ENCODE results near the gene AUH. TPM values are rescaled to one million over a fixed set of nuclear protein-coding genes. Genes with fewer than 3 reads are reported as not detected.

Gene AUH
- total RNA-seq, 1 experiment from 2014 or later: 21.7 TPM

- H3K27me3 Mint-ChIP-seq (ENCODE audit: low read depth): no peaks in the 10 kb centered on the region
- no peak overlapping the region for H3K9ac ChIP-seq (ENCODE audit: extremely low read depth, insufficient read length, low read length)
- H3K9me3 ChIP-seq (ENCODE audit: control insufficient read depth, low read depth, low read length): no peaks in the 10 kb centered on the region
- no peak overlapping the region for H3T11ph ChIP-seq (ENCODE audit: low read length)
- H2AK5ac ChIP-seq (ENCODE audit: insufficient read length, low read length): no peak overlapping the region
- H3K36me3 Mint-ChIP-seq (ENCODE audit: insufficient read depth in 1 of 3, low read depth in 3 of 3): peaks cover 5 to 15% (median 11%) of the 10 kb centered on the region in 3 experiments; a peak in 5 of 7 replicates
- H3K23ac ChIP-seq (ENCODE audit: insufficient read length, low read depth, low read length): no peak overlapping the region
- no peak overlapping the region for H4K91ac ChIP-seq (ENCODE audit: insufficient read length, low read depth, low read length)
- H3K27ac ChIP-seq (ENCODE audit: insufficient read length, low read depth, low read length): no peak overlapping the region
- H2BK5ac ChIP-seq (ENCODE audit: insufficient read length, low read length): no peak overlapping the region
- H3K4ac ChIP-seq (ENCODE audit: low read depth, low read length): no peak overlapping the region
- H3K9me3 Mint-ChIP-seq: no peaks in the 10 kb centered on the region
- no peak for DNase-seq
- no peak overlapping the region for H4K8ac ChIP-seq (replicated peaks; ENCODE audit: insufficient read length, low read depth, low read length)
- no peak overlapping the region for H2BK120ac ChIP-seq (ENCODE audit: low read depth, low read length, poor library complexity, severe bottlenecking)
- no peak overlapping the region for H3K18ac ChIP-seq (ENCODE audit: insufficient read length, low read depth, low read length)
- no peaks in the 10 kb centered on the region for H4K20me1 ChIP-seq (ENCODE audit: control insufficient read depth, insufficient read depth, insufficient read length)
- H2BK12ac ChIP-seq (ENCODE audit: insufficient read length, low read depth, low read length): no peak overlapping the region
- H3K4me1 ChIP-seq (ENCODE audit: insufficient read depth, low read length): no peaks in the 10 kb centered on the region
- no peak overlapping the region for H3K14ac ChIP-seq (ENCODE audit: insufficient read depth, low read length)
- no peak overlapping the region for H2BK15ac ChIP-seq (ENCODE audit: low read depth, low read length)
- TF ChIP-seq CTCF (conservative IDR thresholded peaks at IDR 0.05): no peak
- H3K23me2 ChIP-seq (ENCODE audit: insufficient read length, low read depth, low read length, poor library complexity, severe bottlenecking): no peaks in the 10 kb centered on the region
- no peak overlapping the region for H3K27ac Mint-ChIP-seq
- no peaks in the 10 kb centered on the region for H3K79me1 ChIP-seq (ENCODE audit: insufficient read depth, low read depth, low read length, poor library complexity, severe bottlenecking)
- no CpG with 5 or more reads among the region's 2 CpGs for WGBS (ENCODE audit: extremely low coverage, insufficient read length, low lambda C conversion rate)
- H3K56ac ChIP-seq (ENCODE audit: insufficient read length, low read depth, low read length): no peak overlapping the region
- no peak overlapping the region for H4K5ac ChIP-seq (ENCODE audit: insufficient read length, low read depth, low read length)
- H2BK20ac ChIP-seq (ENCODE audit: low read depth, low read length, poor library complexity, severe bottlenecking): no peak overlapping the region
- no peaks in the 10 kb centered on the region for H3K27me3 ChIP-seq (ENCODE audit: insufficient read depth, low read length)
- H3K4me1 Mint-ChIP-seq: peaks cover 6 to 8% of the 10 kb centered on the region in 2 experiments
- H3K4me3 Mint-ChIP-seq: no peak overlapping the region
- H3K79me2 ChIP-seq (ENCODE audit: insufficient read depth, low read length): no peaks in the 10 kb centered on the region; the same call in 1 of the 2 replicates
- no peak overlapping the region for H2AFZ ChIP-seq (ENCODE audit: low read length)
- no peak overlapping the region for H3K4me2 ChIP-seq (ENCODE audit: insufficient read depth, insufficient read length, low read length)
These were observed 53.5 kb downstream of the AUH start for GRCh38 chr9:91308191-91308590.
